Measurements from ENCODE around the gene RAD54L.

DNA sequence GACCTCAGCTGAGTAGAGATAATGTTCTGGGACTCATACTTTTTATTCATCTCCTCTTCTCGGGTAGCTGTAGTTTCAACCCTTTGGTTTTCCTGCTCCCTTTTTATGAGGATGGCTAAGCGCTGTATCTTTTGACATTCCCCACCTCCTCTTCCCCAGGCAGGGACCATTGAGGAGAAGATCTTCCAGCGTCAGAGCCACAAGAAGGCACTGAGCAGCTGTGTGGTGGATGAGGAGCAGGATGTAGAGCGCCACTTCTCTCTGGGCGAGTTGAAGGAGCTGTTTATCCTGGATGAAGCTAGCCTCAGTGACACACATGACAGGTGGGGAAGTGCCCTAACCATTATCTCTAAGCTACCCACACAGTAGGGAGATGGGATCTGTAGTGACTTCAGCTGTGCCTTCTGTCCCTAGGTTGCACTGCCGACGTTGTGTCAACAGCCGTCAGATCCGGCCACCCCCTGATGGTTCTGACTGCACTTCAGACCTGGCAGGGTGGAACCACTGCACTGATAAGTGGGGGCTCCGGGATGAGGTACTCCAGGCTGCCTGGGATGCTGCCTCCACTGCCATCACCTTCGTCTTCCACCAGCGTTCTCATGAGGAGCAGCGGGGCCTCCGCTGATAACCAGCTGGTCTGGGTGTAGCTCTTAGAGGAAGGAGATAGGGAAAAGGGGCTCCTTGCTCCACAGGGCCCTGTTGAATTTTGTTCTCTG lies 30.3 kb downstream of the RAD54L start:
- TF ChIP-seq CTCF (IDR thresholded peaks at IDR 0.05; ENCODE audit: low read depth, low read length) = no peak
- no peak for TF ChIP-seq EZH2phosphoT487 (IDR thresholded peaks at IDR 0.05; ENCODE audit: low read depth)

Data from OCI-LY3 (cell line).